Upper lobe of left lung (tissue), 6 donors: ENCODE data around the gene KDM2A. TPM values are rescaled to one million over a fixed set of nuclear protein-coding genes. Genes with fewer than 3 reads are reported as not detected.

Source experiments
- ATAC-seq, 2 donors: fragments of 200-7000 bp; cut with Tn5 transposase; one replicate each; pipeline ENCODE4 v1.9.1; 2022; ENCODE audit warnings: mild to moderate bottlenecking in 2 of 2, moderate library complexity in 2 of 2; ENCODE audit not compliant: low FRiP score in 2 of 2
- DNase-seq, 2 donors: peaks; one replicate each; pipeline ENCODE4 v3.0.0-alpha.2; 2019 to 2020
- H3K27ac ChIP-seq, 4 donors: fragments of 200-600 bp; sonication (generic); one replicate each; pipeline ENCODE4 v1.5.1; 2016 to 2019
- H3K27me3 ChIP-seq, 4 donors: fragments of 200-600 bp; sonication (generic); one replicate each; pipeline ENCODE4 v1.5.1; 2017 to 2019
- H3K36me3 ChIP-seq, 4 donors: fragments of 200-600 bp; sonication (generic); one replicate each; pipeline ENCODE4 v1.5.1; 2016 to 2019
- H3K4me1 ChIP-seq, 4 donors: fragments of 200-600 bp; sonication (generic); one replicate each; pipeline ENCODE4 v1.5.1; 2018 to 2019
- H3K4me3 ChIP-seq, 4 donors: fragments of 200-600 bp; sonication (generic); one replicate each; pipeline ENCODE4 v1.5.1; 2017 to 2019; ENCODE audit warnings: mild to moderate bottlenecking in 2 of 4, moderate library complexity in 1 of 4
- H3K9me3 ChIP-seq, 4 donors: fragments of 200-600 bp; sonication (generic); one replicate each; pipeline ENCODE4 v1.5.1; 2018 to 2019
- CTCF ChIP-seq, 6 experiments: fragments of 450-650 bp in 4 of 6; fragments of 200-600 bp in 2 of 6; sonication (generic) in 2 of 6; IDR thresholded peaks; one replicate each; pipeline ENCODE4 v1.5.1; 2016 to 2019; ENCODE audit warnings: antibody characterized with exemption in 6 of 6
- EP300 ChIP-seq, 4 donors: sonication (generic); formaldehyde crosslinking; IDR thresholded peaks; one replicate each; pipeline ENCODE4 v1.5.1; 2017; ENCODE audit warnings: antibody characterized with exemption in 4 of 4, control low read depth in 2 of 4
- POLR2A ChIP-seq, 4 donors: fragments of 450-650 bp; IDR thresholded peaks; one replicate each; pipeline ENCODE4 v1.5.1; 2016 to 2017; ENCODE audit warnings: antibody characterized with exemption in 4 of 4, mild to moderate bottlenecking in 2 of 4
- POLR2AphosphoS5 ChIP-seq, 2 donors: sonication (generic); formaldehyde crosslinking; IDR thresholded peaks; one replicate each; pipeline ENCODE4 v1.5.1; 2017; ENCODE audit warnings: antibody characterized with exemption in 2 of 2
- WGBS, 2 donors: methylation state at CpG; one replicate each; pipeline ENCODE4 v1.1.5; 2017 to 2018; 5-methylcytosine and 5-hydroxymethylcytosine counted together
- total RNA-seq, 6 donors: library from RNA; depleted of rRNA in 4 of 6; stranded (reverse); fragments of >200 nt in 4 of 6; gene quantifications; one replicate each; pipeline versions ENCODE4 v1.1.0 to v1.2.1, GENCODE V29; 2016 to 2021
- donor health status: DM: no; HTN: no; CAD: no; lungs with moderate emphysema.
- donor health status: DM: no; HTN: yes; CAD: no; lungs with severe emphysema.

KDM2A gene
- total RNA-seq, 6 donors from 2014 or later, result 63.1 to 229 (median 74.0) TPM

- DNase-seq (no peak), ATAC-seq (no peak)
- Histone ChIP-seq H3K36me3 (peaks cover 46 to 76% (median 64%) of the 10 kb centered on the region in 4 donors), H3K4me1 (peaks cover 0 to 10% (median 4%) of the 10 kb centered on the region in 4 donors), H3K9me3 (no peaks in the 10 kb centered on the region), H3K27me3 (no peaks in the 10 kb centered on the region), H3K27ac (no peak overlapping the region), H3K4me3 (no peak overlapping the region)
- 88 to 89% methylated on average over 15 of the region's 15 CpGs for WGBS, 2 donors
- no peak for TF ChIP-seq POLR2A (IDR thresholded peaks at IDR 0.05)
- no peak for TF ChIP-seq CTCF (IDR thresholded peaks at IDR 0.05)
- no peak for TF ChIP-seq POLR2AphosphoS5 (IDR thresholded peaks at IDR 0.05)
- no peak for TF ChIP-seq EP300 (IDR thresholded peaks at IDR 0.05)
These were observed 135.7 kb downstream of the KDM2A start for GRCh38 chr11:67254798-67255197.

DNA sequence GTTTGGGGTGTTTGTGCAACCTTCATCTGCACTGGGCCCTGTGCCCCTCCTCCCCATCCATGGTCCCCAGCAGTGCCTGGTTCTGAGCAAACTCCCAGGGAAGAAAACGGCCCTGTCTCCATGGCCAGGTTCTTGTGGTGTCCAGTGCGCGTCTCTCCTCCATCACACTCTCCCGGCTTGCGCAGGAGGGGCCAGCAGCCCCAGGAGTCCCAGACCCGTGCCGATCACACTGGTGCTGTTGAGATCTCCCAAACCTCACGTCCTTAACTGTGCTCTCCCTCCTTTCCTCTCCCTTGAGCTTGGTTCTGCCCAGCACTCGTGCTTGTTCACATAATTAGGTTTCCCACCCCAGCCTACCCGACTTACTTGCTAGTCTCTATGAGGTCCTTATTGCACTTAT, 136.3 kb downstream of the KDM2A start:
- ATAC-seq, result no peak
- peaks cover 41 to 70% (median 59%) of the 10 kb centered on the region in 4 donors for H3K36me3 ChIP-seq
- peaks cover 0 to 10% (median 4%) of the 10 kb centered on the region in 4 donors for H3K4me1 ChIP-seq
- TF ChIP-seq CTCF (IDR thresholded peaks at IDR 0.05) (no peak), EP300 (IDR thresholded peaks at IDR 0.05) (no peak), POLR2AphosphoS5 (IDR thresholded peaks at IDR 0.05) (no peak), POLR2A (IDR thresholded peaks at IDR 0.05) (no peak)
- H3K27ac ChIP-seq, result no peak overlapping the region
- no peaks in the 10 kb centered on the region for H3K9me3 ChIP-seq
- 93 to 95% methylated on average over 9 to 10 of the region's 10 CpGs for WGBS, 2 donors
- H3K4me3 ChIP-seq, result no peak overlapping the region
- no peak for DNase-seq
- no peaks in the 10 kb centered on the region for H3K27me3 ChIP-seq

- 89 to 92% methylated on average over 8 of the region's 8 CpGs for WGBS, 2 donors
- no peak overlapping the region for H3K4me3 ChIP-seq
- H3K27me3 ChIP-seq, result no peaks in the 10 kb centered on the region
- peaks cover 0 to 10% (median 4%) of the 10 kb centered on the region in 4 donors for H3K4me1 ChIP-seq
- ATAC-seq, result no peak
- H3K27ac ChIP-seq, result no peak overlapping the region
- no peak for DNase-seq
- no peaks in the 10 kb centered on the region for H3K9me3 ChIP-seq
- H3K36me3 ChIP-seq, result peaks cover 37 to 65% (median 53%) of the 10 kb centered on the region in 4 donors
- TF ChIP-seq EP300 (IDR thresholded peaks at IDR 0.05) (no peak), CTCF (IDR thresholded peaks at IDR 0.05) (no peak), POLR2AphosphoS5 (IDR thresholded peaks at IDR 0.05) (no peak), POLR2A (IDR thresholded peaks at IDR 0.05) (no peak)
These were observed 136.8 kb downstream of the KDM2A start for GRCh38 chr11:67255864-67256263.

GRCh38 chr11:67256477-67257135, 137.5 kb downstream of the KDM2A start:
- peaks cover 30 to 58% (median 49%) of the 10 kb centered on the region in 4 donors for H3K36me3 ChIP-seq

More at GRCh38 chr11:67256477-67257135, 137.5 kb downstream of the KDM2A start:
- H3K9me3 ChIP-seq, result no peaks in the 10 kb centered on the region
- H3K27ac ChIP-seq, result no peak overlapping the region
- no peak for ATAC-seq
- 74 to 81% methylated on average over 5 of the region's 5 CpGs for WGBS, 2 donors
- H3K4me1 ChIP-seq, result peaks cover 7 to 17% (median 10%) of the 10 kb centered on the region in 4 donors
- H3K27me3 ChIP-seq, result no peaks in the 10 kb centered on the region
- DNase-seq, result no peak
- no peak overlapping the region for H3K4me3 ChIP-seq
- TF ChIP-seq POLR2AphosphoS5 (IDR thresholded peaks at IDR 0.05) (no peak), POLR2A (IDR thresholded peaks at IDR 0.05) (no peak), EP300 (IDR thresholded peaks at IDR 0.05) (no peak), CTCF (IDR thresholded peaks at IDR 0.05) (no peak)
